Body of pancreas (tissue), 4 donors: ENCODE results near the gene GNAI2. TPM values are rescaled to one million over a fixed set of nuclear protein-coding genes. Genes with fewer than 3 reads are reported as not detected.

Source experiments
- ATAC-seq: fragments of 150-250 bp; one replicate; pipeline ENCODE4 v1.9.1; 2016
- DNase-seq, 4 donors: peaks; one replicate each; pipeline ENCODE4 v3.0.0-alpha.2; 2019
- H3K27ac ChIP-seq, 4 donors: fragments of 200-600 bp; sonication (generic); 1 replicate in 3 of 4; 2 replicates in 1 of 4; pipeline versions ENCODE4 v1.5.1 to v1.6.1; 2016 to 2019; ENCODE audit warnings: mild to moderate bottlenecking in 1 of 4, mixed read lengths in 1 of 4, moderate library complexity in 1 of 4
- H3K27me3 ChIP-seq, 2 donors: fragments of 200-600 bp; sonication (generic); one replicate each; pipeline ENCODE4 v1.6.0; 2016; ENCODE audit warnings: mild to moderate bottlenecking in 1 of 2
- H3K36me3 ChIP-seq, 2 donors: fragments of 200-600 bp; sonication (generic); replicated peaks in 1 of 2; 2 replicates each; pipeline ENCODE4 v1.5.1; 2016; ENCODE audit warnings: low read depth in 2 of 2; ENCODE audit not compliant: insufficient read depth in 1 of 2
- H3K4me1 ChIP-seq: fragments of 200-600 bp; sonication (generic); one replicate; pipeline ENCODE4 v1.6.0; 2016
- H3K4me3 ChIP-seq, 2 donors: fragments of 200-600 bp; sonication (generic); 1 replicate in 1 of 2; 2 replicates in 1 of 2; pipeline ENCODE4 v1.5.1; 2016 to 2019
- H3K9me3 ChIP-seq, 3 donors: fragments of 200-600 bp; sonication (generic); 1 replicate in 2 of 3; 2 replicates in 1 of 3; pipeline ENCODE4 v1.5.1; 2016
- CTCF ChIP-seq, 7 experiments: fragments of 450-650 bp in 4 of 7; fragments of 200-600 bp in 3 of 7; sonication (generic) in 3 of 7; IDR thresholded peaks; one replicate each; pipeline ENCODE4 v1.5.1; 2016 to 2019; ENCODE audit warnings: antibody characterized with exemption in 7 of 7
- POLR2A ChIP-seq, 3 donors: fragments of 450-650 bp; IDR thresholded peaks; one replicate each; pipeline ENCODE4 v1.6.1; 2016; ENCODE audit warnings: antibody characterized with exemption in 3 of 3, mild to moderate bottlenecking in 2 of 3
- WGBS, 2 donors: methylation state at CpG; one replicate each; pipeline ENCODE4 v1.1.5; 2017; 5-methylcytosine and 5-hydroxymethylcytosine counted together
- intact Hi-C: fragments of 100-400 bp; cut with DNase I; formaldehyde crosslinking; loops from one replicate; pipeline ENCODE4 v1.15.1; 2023
- total RNA-seq, 2 donors: library from RNA; depleted of rRNA; stranded (reverse); fragments of >200 nt; gene quantifications; one replicate each; pipeline ENCODE4 v1.1.0, GENCODE V29; 2016

The GNAI2 gene
- total RNA-seq, 2 donors from 2014 or later: 46.2 to 53.7 TPM

GRCh38 chr3:50254577-50255250 is 18.7 kb downstream of the GNAI2 start:
- no peak for ATAC-seq
- intact Hi-C loops: no loop called here
- H3K27ac ChIP-seq: peak overlapping the region in 3 of 4 donors; percentile 17 to 68 (median 60)
- H3K4me1 ChIP-seq: peaks cover 14% of the 10 kb centered on the region
- 80 to 84% methylated on average over 8 of the region's 8 CpGs for WGBS, 2 donors
- no peak overlapping the region for H3K4me3 ChIP-seq
- peaks cover 4 to 16% of the 10 kb centered on the region in 2 donors for H3K36me3 ChIP-seq
- H3K9me3 ChIP-seq: no peaks in the 10 kb centered on the region
- no peak for TF ChIP-seq POLR2A (IDR thresholded peaks at IDR 0.05)
- TF ChIP-seq CTCF (IDR thresholded peaks at IDR 0.05): no peak
- peak in 1 of 4 donors; percentile 71 for DNase-seq
- no peaks in the 10 kb centered on the region for H3K27me3 ChIP-seq

DNA sequence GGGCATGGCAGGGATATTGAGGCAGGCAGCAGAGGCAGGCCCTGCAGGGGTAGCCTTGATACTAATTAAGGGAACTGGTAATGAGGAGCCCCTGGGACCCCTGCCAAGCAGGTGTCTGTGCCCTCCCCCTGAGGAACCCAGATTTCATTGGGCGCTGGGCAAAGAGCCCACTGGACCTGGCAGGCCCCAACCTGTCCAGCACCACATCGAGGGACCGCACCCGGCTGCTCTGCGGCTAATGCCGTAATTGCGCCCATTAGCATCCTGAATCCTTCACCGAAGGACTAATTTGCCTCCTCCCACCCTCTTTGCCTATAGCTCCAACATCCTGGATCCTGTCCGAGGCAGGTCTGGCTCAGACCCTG is 19.2 kb downstream of the GNAI2 start:
- no peak for TF ChIP-seq CTCF (IDR thresholded peaks at IDR 0.05)
- WGBS, 2 donors: 90 to 95% methylated on average over 7 to 9 of the region's 9 CpGs
- peaks cover 4 to 16% of the 10 kb centered on the region in 2 donors for H3K36me3 ChIP-seq
- H3K4me1 ChIP-seq: peaks cover 16% of the 10 kb centered on the region
- no peaks in the 10 kb centered on the region for H3K27me3 ChIP-seq
- no peaks in the 10 kb centered on the region for H3K9me3 ChIP-seq
- no peak overlapping the region for H3K4me3 ChIP-seq
- H3K27ac ChIP-seq: peak overlapping the region in 2 of 4 donors; percentile 60 to 68
- DNase-seq: no peak
- intact Hi-C loops: no loop called here
- no peak for ATAC-seq

- ATAC-seq: no peak
- H3K36me3 ChIP-seq: peaks cover 4 to 16% of the 10 kb centered on the region in 2 donors
- no peaks in the 10 kb centered on the region for H3K9me3 ChIP-seq
- H3K27ac ChIP-seq: no peak overlapping the region
- WGBS, 2 donors: 90 to 94% methylated on average over 19 to 20 of the region's 20 CpGs
- no peaks in the 10 kb centered on the region for H3K27me3 ChIP-seq
- peak in 2 of 4 donors; percentile 56 to 69 for DNase-seq
- H3K4me1 ChIP-seq: peaks cover 24% of the 10 kb centered on the region
- H3K4me3 ChIP-seq: no peak overlapping the region
- peak in 6 of 7 experiments; percentile 13 to 52 (median 39) for TF ChIP-seq CTCF (IDR thresholded peaks at IDR 0.05)
- TF ChIP-seq POLR2A (IDR thresholded peaks at IDR 0.05): no peak
- intact Hi-C loops: no loop called here
Measured at GRCh38 chr3:50256978-50257890, 21.2 kb downstream of the GNAI2 start.

GRCh38 chr3:50258029-50258680 is 22.2 kb downstream of the GNAI2 start:
- H3K36me3 ChIP-seq: peaks cover 4 to 14% of the 10 kb centered on the region in 2 donors
- ATAC-seq: no peak
- 86 to 87% methylated on average over 15 to 17 of the region's 17 CpGs for WGBS, 2 donors

More at GRCh38 chr3:50258029-50258680, 22.2 kb downstream of the GNAI2 start:
- no peak for TF ChIP-seq POLR2A (IDR thresholded peaks at IDR 0.05)
- TF ChIP-seq CTCF (IDR thresholded peaks at IDR 0.05): no peak
- Histone ChIP-seq H3K27ac (no peak overlapping the region), H3K27me3 (no peaks in the 10 kb centered on the region), H3K4me3 (no peak overlapping the region), H3K9me3 (no peaks in the 10 kb centered on the region), H3K4me1 (peaks cover 24% of the 10 kb centered on the region)
- no peak for DNase-seq
- intact Hi-C loops: no loop called here
